Measurements from ENCODE around the gene FAHD1. TPM values are rescaled to one million over a fixed set of nuclear protein-coding genes. Genes with fewer than 3 reads are reported as not detected.

The FAHD1 gene
- total RNA-seq, 2 donors from 2014 or later = 14.4 to 17.5 TPM

- ATAC-seq (ENCODE audit: insufficient number of reproducible peaks, low FRiP score, low read depth) (no peak), DNase-seq (ENCODE audit: low spot score) (no peak)
- Histone ChIP-seq H3K4me1 (ENCODE audit: control insufficient read depth in 1 of 2, low read depth in 2 of 2) (no peaks in the 10 kb centered on the region), H3K27me3 (replicated peaks; ENCODE audit: insufficient read depth) (no peaks in the 10 kb centered on the region), H3K4me3 (no peak overlapping the region), H3K27ac (no peak overlapping the region), H3K36me3 (peaks cover 34% of the 10 kb centered on the region), H3K9me3 (no peaks in the 10 kb centered on the region)
- no peak for TF ChIP-seq CTCF (IDR thresholded peaks at IDR 0.05)
Observed at GRCh38 chr16:1810536-1810935, 16.5 kb upstream of the FAHD1 start.

GRCh38 chr16:1812732-1813163 lies 14.3 kb upstream of the FAHD1 start:
- no peaks in the 10 kb centered on the region for H3K9me3 ChIP-seq
- peak; percentile 12 for TF ChIP-seq CTCF (IDR thresholded peaks at IDR 0.05)
- H3K27me3 ChIP-seq (replicated peaks; ENCODE audit: insufficient read depth) = no peaks in the 10 kb centered on the region
- no peaks in the 10 kb centered on the region for H3K4me1 ChIP-seq (ENCODE audit: control insufficient read depth in 1 of 2, low read depth in 2 of 2)
- H3K4me3 ChIP-seq = no peak overlapping the region
- DNase-seq (ENCODE audit: low spot score) (no peak), ATAC-seq (ENCODE audit: insufficient number of reproducible peaks, low FRiP score, low read depth) (no peak)
- no peak overlapping the region for H3K27ac ChIP-seq
- H3K36me3 ChIP-seq = peaks cover 44% of the 10 kb centered on the region

DNA sequence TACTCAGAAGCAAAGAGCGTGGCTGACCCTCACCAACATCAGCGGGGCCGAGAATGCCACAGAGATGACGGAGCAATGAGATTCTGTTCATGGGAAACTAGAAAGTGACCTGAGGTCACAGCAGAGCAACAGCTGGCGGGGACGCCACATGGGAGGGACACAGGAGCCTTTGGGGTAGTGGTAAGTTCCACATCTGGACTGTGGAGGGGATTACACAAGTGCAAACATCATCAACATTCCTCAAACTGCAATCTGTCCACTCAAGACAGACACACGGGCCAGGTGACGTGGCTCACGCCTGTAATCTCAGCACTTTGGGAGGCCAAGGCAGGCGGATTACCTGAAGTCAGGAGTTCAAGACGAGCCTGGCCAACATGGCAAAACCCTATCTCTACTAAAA lies 11.5 kb upstream of the FAHD1 start:
- ATAC-seq (ENCODE audit: insufficient number of reproducible peaks, low FRiP score, low read depth) (no peak), DNase-seq (ENCODE audit: low spot score) (no peak)
- no peaks in the 10 kb centered on the region for H3K27me3 ChIP-seq (replicated peaks; ENCODE audit: insufficient read depth)
- H3K4me3 ChIP-seq = no peak overlapping the region
- H3K4me1 ChIP-seq (ENCODE audit: control insufficient read depth in 1 of 2, low read depth in 2 of 2) = no peaks in the 10 kb centered on the region
- no peak for TF ChIP-seq CTCF (IDR thresholded peaks at IDR 0.05)
- no peaks in the 10 kb centered on the region for H3K9me3 ChIP-seq
- no peak overlapping the region for H3K27ac ChIP-seq
- H3K36me3 ChIP-seq = peaks cover 46% of the 10 kb centered on the region

- H3K27ac ChIP-seq = no peak overlapping the region
- no peak for ATAC-seq (ENCODE audit: insufficient number of reproducible peaks, low FRiP score, low read depth)
- no peak for DNase-seq (ENCODE audit: low spot score)
- H3K4me3 ChIP-seq = no peak overlapping the region
- H3K27me3 ChIP-seq (replicated peaks; ENCODE audit: insufficient read depth) = no peaks in the 10 kb centered on the region
- peaks cover 55% of the 10 kb centered on the region for H3K36me3 ChIP-seq
- no peak for TF ChIP-seq CTCF (IDR thresholded peaks at IDR 0.05)
- no peaks in the 10 kb centered on the region for H3K4me1 ChIP-seq (ENCODE audit: control insufficient read depth in 1 of 2, low read depth in 2 of 2)
- no peaks in the 10 kb centered on the region for H3K9me3 ChIP-seq
Observed at GRCh38 chr16:1816396-1817275, 10.4 kb upstream of the FAHD1 start.

GRCh38 chr16:1817276-1817589 lies 9.8 kb upstream of the FAHD1 start:
- ATAC-seq (ENCODE audit: insufficient number of reproducible peaks, low FRiP score, low read depth) (no peak), DNase-seq (ENCODE audit: low spot score) (no peak)
- no peak for TF ChIP-seq CTCF (IDR thresholded peaks at IDR 0.05)
- Histone ChIP-seq H3K27ac (no peak overlapping the region), H3K9me3 (no peaks in the 10 kb centered on the region), H3K27me3 (replicated peaks; ENCODE audit: insufficient read depth) (no peaks in the 10 kb centered on the region), H3K4me1 (ENCODE audit: control insufficient read depth in 1 of 2, low read depth in 2 of 2) (no peaks in the 10 kb centered on the region), H3K4me3 (no peak overlapping the region), H3K36me3 (peaks cover 61% of the 10 kb centered on the region)

Measured in thoracic aorta (tissue), 2 donors.